WTC11 (cell line): ENCODE results near the gene MRTFA. TPM values are rescaled to one million over a fixed set of nuclear protein-coding genes. Genes with fewer than 3 reads are reported as not detected.
"Not testable (repeated sequence)": the region's sequence is repeated elsewhere in the genome, so short reads cannot be mapped to it uniquely, and the experiment has no call there.

Experiments used
- ATAC-seq: fragments of 200-7000 bp; cut with Tn5 transposase; 2 replicates; pipeline ENCODE4 v1.10.0; 2021; ENCODE audit warnings: mild to moderate bottlenecking, moderate library complexity
- CTCF ChIA-PET: fragments of 300-600 bp; sonication (Branson Sonifier 250); formaldehyde crosslinking; loops from one replicate; lab custom pipeline; 2021; ENCODE audit warnings: antibody characterized with exemption; lab: Charles Lee
- POLR2A ChIA-PET: fragments of 350-600 bp; sonication (Branson Sonifier 250); formaldehyde crosslinking; loops from one replicate; lab custom pipeline; 2021; ENCODE audit warnings: antibody characterized with exemption; lab: Charles Lee
- DNase-seq: peaks from one replicate; pipeline ENCODE4 v3.0.0; 2021; ENCODE audit warnings: low spot score
- H3K27ac Mint-ChIP-seq: 2 replicates; pipeline ENCODE4 v1.8.0; 2021; ENCODE audit warnings: mixed read lengths
- H3K27me3 Mint-ChIP-seq: 2 replicates; pipeline ENCODE4 v1.8.0; 2021; ENCODE audit warnings: low read depth, mild to moderate bottlenecking, moderate library complexity, mixed read lengths
- H3K36me3 Mint-ChIP-seq: 2 replicates; pipeline ENCODE4 v1.8.0; 2021; ENCODE audit warnings: mixed read lengths
- H3K4me1 Mint-ChIP-seq: 2 replicates; pipeline ENCODE4 v1.8.0; 2022; ENCODE audit warnings: mixed read lengths
- H3K4me3 Mint-ChIP-seq: 2 replicates; pipeline ENCODE4 v1.8.0; 2021; ENCODE audit warnings: mild to moderate bottlenecking, moderate library complexity, mixed read lengths
- H3K9me3 Mint-ChIP-seq: 2 replicates; pipeline ENCODE4 v1.8.0; 2021; ENCODE audit warnings: mixed read lengths
- GTF2I ChIP-seq: fragments of 250-450 bp; sonication (Bioruptor Pico); conservative IDR thresholded peaks from 2 replicates; pipeline ENCODE4 v1.4.0; 2021; ENCODE audit warnings: mild to moderate bottlenecking
- NFE2L1 ChIP-seq: sonication (generic); formaldehyde crosslinking; IDR thresholded peaks from 2 replicates; pipeline ENCODE4 v1.8.1; 2023; ENCODE audit warnings: missing genetic modification reagents
- TP53 ChIP-seq: sonication (generic); formaldehyde crosslinking; IDR thresholded peaks from 2 replicates; pipeline ENCODE4 v1.8.1; 2023; ENCODE audit warnings: mild to moderate bottlenecking, missing genetic modification reagents
- ZNF671 ChIP-seq: fragments of 250-450 bp; sonication (Bioruptor Pico); IDR thresholded peaks from 2 replicates; pipeline ENCODE4 v1.8.0; 2021; ENCODE audit warnings: mild to moderate bottlenecking
- total RNA-seq: library from RNA; stranded (reverse); gene quantifications from 3 replicates; pipeline ENCODE4 v1.2.3, GENCODE V29; 2021
- TF ChIP-seq, protein P1 (sequence below): sonication (generic); formaldehyde crosslinking; IDR thresholded peaks from 2 replicates; pipeline ENCODE4 v1.8.0; 2022; ENCODE audit warnings: mild to moderate bottlenecking, missing genetic modification reagents
- TF ChIP-seq, protein P2 (sequence below): sonication (generic); formaldehyde crosslinking; IDR thresholded peaks from 2 replicates; pipeline ENCODE4 v1.8.1; 2022; ENCODE audit warnings: low read depth, missing genetic modification reagents, borderline replicate concordance
- TF ChIP-seq, protein P3 (sequence below): sonication (generic); formaldehyde crosslinking; IDR thresholded peaks from 2 replicates; pipeline ENCODE4 v1.8.1; 2023; ENCODE audit warnings: mild to moderate bottlenecking, moderate library complexity, missing genetic modification reagents
- TF ChIP-seq, protein P4 (sequence below): sonication (generic); formaldehyde crosslinking; IDR thresholded peaks from 2 replicates; pipeline ENCODE4 v1.8.0; 2022; ENCODE audit warnings: mild to moderate bottlenecking, missing genetic modification reagents
- TF ChIP-seq, protein P5 (sequence below): sonication (generic); formaldehyde crosslinking; IDR thresholded peaks from 2 replicates; pipeline ENCODE4 v1.8.1; 2022; ENCODE audit warnings: missing genetic modification reagents, borderline replicate concordance

Gene MRTFA
- total RNA-seq, 1 experiment from 2014 or later = 48.4 TPM

DNA sequence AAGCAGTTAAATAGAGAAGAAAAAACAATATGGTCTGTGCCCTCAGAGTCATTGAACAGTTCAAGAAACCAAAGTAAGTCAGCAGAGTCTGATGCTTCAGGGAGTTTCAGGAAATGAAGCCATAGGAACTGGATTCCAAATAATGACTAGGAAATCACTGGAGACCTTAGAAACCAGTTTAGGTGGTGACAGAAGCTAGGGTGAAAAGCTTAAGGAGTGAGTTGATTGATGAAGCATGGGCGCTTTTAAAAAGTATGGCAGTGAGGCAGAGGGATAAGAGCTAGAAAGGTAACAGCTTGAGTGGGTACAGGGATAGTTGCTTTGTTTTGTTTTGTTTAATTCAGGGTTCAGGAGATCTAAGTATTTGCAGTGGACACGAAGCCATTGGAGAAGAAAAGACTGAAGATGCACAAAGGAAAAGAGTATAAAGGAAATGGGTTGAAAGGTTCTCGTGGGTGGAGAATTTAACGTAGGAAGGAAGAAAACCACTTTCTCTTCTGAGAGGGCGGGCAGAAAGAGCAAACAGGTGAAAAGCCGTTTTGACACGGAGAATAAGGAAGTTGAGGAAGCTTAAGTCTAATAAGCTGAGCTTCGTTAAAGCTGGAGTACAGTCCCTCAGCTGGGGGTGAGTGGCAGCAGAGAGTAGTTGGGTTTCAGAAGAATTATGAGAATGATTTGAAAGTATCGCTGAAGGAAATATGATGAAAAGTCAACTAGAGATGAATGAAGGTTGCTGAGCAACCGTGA lies 251.3 kb downstream of the MRTFA start (continued):
- TF ChIP-seq, protein P1, sequence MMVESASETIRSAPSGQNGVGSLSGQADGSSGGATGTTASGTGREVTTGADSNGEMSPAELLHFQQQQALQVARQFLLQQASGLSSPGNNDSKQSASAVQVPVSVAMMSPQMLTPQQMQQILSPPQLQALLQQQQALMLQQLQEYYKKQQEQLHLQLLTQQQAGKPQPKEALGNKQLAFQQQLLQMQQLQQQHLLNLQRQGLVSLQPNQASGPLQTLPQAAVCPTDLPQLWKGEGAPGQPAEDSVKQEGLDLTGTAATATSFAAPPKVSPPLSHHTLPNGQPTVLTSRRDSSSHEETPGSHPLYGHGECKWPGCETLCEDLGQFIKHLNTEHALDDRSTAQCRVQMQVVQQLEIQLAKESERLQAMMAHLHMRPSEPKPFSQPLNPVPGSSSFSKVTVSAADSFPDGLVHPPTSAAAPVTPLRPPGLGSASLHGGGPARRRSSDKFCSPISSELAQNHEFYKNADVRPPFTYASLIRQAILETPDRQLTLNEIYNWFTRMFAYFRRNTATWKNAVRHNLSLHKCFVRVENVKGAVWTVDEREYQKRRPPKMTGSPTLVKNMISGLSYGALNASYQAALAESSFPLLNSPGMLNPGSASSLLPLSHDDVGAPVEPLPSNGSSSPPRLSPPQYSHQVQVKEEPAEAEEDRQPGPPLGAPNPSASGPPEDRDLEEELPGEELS (CRISPR knock-in tag) = no peak
- TF ChIP-seq, all 79 proteins: peak for 0

DNA sequence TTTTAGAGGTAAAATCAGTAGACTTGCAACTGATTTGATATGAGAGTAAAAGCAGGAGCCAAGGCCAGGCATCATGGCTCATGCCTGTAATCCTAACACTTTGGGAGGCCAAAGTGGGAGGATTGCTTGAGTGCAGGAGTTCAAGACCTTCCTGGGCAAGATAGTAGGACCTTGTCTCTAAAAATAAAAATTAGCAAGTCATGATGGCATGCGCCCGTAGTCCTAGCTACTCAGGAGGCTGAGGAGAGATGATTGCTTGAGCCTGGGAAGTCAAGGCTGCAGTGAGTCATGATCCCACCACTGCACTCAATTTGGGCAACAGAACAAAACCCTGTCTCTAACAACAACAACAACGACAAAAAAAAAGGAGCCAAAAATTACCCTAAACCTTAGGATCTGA lies 252.6 kb downstream of the MRTFA start:
- ChIA-PET CTCF (interaction anchor here (0.8 to 1.7 kb wide), 3 partner anchors 13 to 52 kb away, joined by 3 to 6 read pairs (median 5); partner anchors contain the start of gene SGSM3), POLR2A (interaction anchor here (0.7 kb wide), 1 partner anchor 1824 kb away, joined by 3 read pairs; no protein-coding TSS in a partner anchor)
- DNase-seq (no peak), ATAC-seq (no peak)
- H3K4me1 Mint-ChIP-seq = peaks cover 4% of the 10 kb centered on the region; the same call in 1 of the 2 replicates
- peaks cover 2% of the 10 kb centered on the region; the same call in 1 of the 2 replicates for H3K36me3 Mint-ChIP-seq
- H3K27me3 Mint-ChIP-seq = no peaks in the 10 kb centered on the region
- H3K4me3 Mint-ChIP-seq = no peak overlapping the region
- TF ChIP-seq, protein P2, sequence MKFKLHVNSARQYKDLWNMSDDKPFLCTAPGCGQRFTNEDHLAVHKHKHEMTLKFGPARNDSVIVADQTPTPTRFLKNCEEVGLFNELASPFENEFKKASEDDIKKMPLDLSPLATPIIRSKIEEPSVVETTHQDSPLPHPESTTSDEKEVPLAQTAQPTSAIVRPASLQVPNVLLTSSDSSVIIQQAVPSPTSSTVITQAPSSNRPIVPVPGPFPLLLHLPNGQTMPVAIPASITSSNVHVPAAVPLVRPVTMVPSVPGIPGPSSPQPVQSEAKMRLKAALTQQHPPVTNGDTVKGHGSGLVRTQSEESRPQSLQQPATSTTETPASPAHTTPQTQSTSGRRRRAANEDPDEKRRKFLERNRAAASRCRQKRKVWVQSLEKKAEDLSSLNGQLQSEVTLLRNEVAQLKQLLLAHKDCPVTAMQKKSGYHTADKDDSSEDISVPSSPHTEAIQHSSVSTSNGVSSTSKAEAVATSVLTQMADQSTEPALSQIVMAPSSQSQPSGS (CRISPR knock-in tag) = no peak
- no peak for TF ChIP-seq TP53 (CRISPR knock-in tag)
- TF ChIP-seq, protein P3, sequence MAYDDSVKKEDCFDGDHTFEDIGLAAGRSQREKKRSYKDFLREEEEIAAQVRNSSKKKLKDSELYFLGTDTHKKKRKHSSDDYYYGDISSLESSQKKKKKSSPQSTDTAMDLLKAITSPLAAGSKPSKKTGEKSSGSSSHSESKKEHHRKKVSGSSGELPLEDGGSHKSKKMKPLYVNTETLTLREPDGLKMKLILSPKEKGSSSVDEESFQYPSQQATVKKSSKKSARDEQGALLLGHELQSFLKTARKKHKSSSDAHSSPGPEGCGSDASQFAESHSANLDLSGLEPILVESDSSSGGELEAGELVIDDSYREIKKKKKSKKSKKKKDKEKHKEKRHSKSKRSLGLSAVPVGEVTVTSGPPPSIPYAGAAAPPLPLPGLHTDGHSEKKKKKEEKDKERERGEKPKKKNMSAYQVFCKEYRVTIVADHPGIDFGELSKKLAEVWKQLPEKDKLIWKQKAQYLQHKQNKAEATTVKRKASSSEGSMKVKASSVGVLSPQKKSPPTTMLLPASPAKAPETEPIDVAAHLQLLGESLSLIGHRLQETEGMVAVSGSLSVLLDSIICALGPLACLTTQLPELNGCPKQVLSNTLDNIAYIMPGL (CRISPR knock-in tag) = no peak
- H3K9me3 Mint-ChIP-seq = no peaks in the 10 kb centered on the region
- no peak overlapping the region for H3K27ac Mint-ChIP-seq

DNA sequence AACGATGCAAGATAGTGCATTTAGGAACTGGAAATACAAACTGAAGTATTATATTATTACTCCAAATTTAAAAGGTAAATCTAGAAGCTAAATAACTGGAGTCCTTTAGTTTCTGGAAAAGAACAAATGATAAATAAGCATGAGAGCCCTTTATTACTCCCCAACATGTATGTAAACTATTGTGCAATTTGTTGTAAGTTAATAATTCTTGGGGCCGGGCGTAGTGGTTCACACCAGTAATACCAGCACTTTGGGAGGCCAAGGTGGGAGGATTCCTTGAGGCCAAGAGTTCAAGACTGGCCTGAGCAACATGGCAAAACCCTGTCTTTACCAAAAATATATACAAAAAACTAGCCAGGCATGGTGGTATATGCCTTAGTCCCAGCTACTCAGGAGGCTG lies 255.1 kb downstream of the MRTFA start:
- no peak overlapping the region for H3K27ac Mint-ChIP-seq
- no peak for TF ChIP-seq ZNF671 (CRISPR knock-in tag)
- no peak for TF ChIP-seq GTF2I (CRISPR knock-in tag)
- TF ChIP-seq, protein P4, sequence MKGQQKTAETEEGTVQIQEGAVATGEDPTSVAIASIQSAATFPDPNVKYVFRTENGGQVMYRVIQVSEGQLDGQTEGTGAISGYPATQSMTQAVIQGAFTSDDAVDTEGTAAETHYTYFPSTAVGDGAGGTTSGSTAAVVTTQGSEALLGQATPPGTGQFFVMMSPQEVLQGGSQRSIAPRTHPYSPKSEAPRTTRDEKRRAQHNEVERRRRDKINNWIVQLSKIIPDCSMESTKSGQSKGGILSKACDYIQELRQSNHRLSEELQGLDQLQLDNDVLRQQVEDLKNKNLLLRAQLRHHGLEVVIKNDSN (CRISPR knock-in tag) = no peak
- TF ChIP-seq, protein P5, sequence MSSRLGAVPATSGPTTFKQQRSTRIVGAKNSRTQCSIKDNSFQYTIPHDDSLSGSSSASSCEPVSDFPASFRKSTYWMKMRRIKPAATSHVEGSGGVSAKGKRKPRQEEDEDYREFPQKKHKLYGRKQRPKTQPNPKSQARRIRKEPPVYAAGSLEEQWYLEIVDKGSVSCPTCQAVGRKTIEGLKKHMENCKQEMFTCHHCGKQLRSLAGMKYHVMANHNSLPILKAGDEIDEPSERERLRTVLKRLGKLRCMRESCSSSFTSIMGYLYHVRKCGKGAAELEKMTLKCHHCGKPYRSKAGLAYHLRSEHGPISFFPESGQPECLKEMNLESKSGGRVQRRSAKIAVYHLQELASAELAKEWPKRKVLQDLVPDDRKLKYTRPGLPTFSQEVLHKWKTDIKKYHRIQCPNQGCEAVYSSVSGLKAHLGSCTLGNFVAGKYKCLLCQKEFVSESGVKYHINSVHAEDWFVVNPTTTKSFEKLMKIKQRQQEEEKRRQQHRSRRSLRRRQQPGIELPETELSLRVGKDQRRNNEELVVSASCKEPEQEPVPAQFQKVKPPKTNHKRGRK (CRISPR knock-in tag) = no peak
- no peak for TF ChIP-seq NFE2L1 (CRISPR knock-in tag)

DNA sequence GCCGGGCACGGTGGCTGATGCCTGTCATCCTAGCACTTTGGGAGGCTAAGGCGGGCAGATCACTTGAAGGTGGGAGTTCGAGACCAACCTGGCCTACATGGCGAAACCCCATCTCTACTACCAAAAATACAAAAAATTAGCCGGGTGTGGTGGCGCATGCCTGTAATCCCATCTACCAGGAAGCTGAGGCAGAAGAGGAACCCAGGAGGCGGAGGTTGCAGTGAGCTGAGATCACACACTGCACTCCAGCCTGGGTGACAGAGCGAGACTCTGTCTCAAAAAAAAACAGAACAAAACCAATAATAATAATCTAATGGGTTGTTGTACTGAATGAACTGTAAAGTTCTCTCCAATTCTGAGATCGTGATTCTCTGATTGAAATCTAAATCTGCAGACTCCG lies 258.1 kb downstream of the MRTFA start:
- H3K4me1 Mint-ChIP-seq, POLR2A ChIA-PET: not testable (repeated sequence)

More for the DNA sequence above, 255.1 kb downstream of the MRTFA start:
- POLR2A ChIA-PET = no interaction called here
- CTCF ChIA-PET = no interaction called here
- H3K27me3 Mint-ChIP-seq = no peaks in the 10 kb centered on the region
- no peak for ATAC-seq
- no peak overlapping the region for H3K4me3 Mint-ChIP-seq
- peaks cover 4% of the 10 kb centered on the region; the same call in 1 of the 2 replicates for H3K4me1 Mint-ChIP-seq
- H3K9me3 Mint-ChIP-seq = no peaks in the 10 kb centered on the region
- no peaks in the 10 kb centered on the region for H3K36me3 Mint-ChIP-seq
- no peak for DNase-seq

More for the DNA sequence above, 258.1 kb downstream of the MRTFA start:
- H3K9me3 Mint-ChIP-seq, H3K27me3 Mint-ChIP-seq, CTCF ChIA-PET, H3K4me3 Mint-ChIP-seq, DNase-seq, ATAC-seq, H3K27ac Mint-ChIP-seq, H3K36me3 Mint-ChIP-seq: not testable (repeated sequence)
